H9 (cell line): ENCODE measurements around the gene MUC2. TPM values are rescaled to one million over a fixed set of nuclear protein-coding genes. Genes with fewer than 3 reads are reported as not detected.

Source experiments
- DNase-seq: peaks from one replicate; pipeline ENCODE4 v3.0.0-alpha.2; 2017
- H2AFZ ChIP-seq: one replicate; pipeline ENCODE4 v1.6.1; 2013; ENCODE audit warnings: mild to moderate bottlenecking, low read length, control low read depth, moderate library complexity
- H2AK5ac ChIP-seq: 2 replicates; pipeline ENCODE4 v1.6.1; 2013; ENCODE audit warnings: low read length, control low read depth, mixed read lengths; ENCODE audit not compliant: insufficient read length
- H2BK120ac ChIP-seq: one replicate; pipeline ENCODE4 v1.6.1; 2013; ENCODE audit warnings: low read depth, mild to moderate bottlenecking, low read length, control low read depth, inconsistent platforms; ENCODE audit not compliant: poor library complexity, severe bottlenecking
- H2BK12ac ChIP-seq: 2 replicates; pipeline ENCODE4 v1.6.1; 2013; ENCODE audit warnings: low read length, control low read depth, mixed read lengths, low read depth; ENCODE audit not compliant: insufficient read length
- H2BK15ac ChIP-seq: 2 replicates; pipeline ENCODE4 v1.6.1; 2013; ENCODE audit warnings: low read depth, low read length, control low read depth
- H2BK20ac ChIP-seq: one replicate; pipeline ENCODE4 v1.6.1; 2013; ENCODE audit warnings: low read depth, mild to moderate bottlenecking, low read length, control low read depth, inconsistent platforms; ENCODE audit not compliant: poor library complexity, severe bottlenecking
- H2BK5ac ChIP-seq: 2 replicates; pipeline ENCODE4 v1.6.1; 2013; ENCODE audit warnings: low read length, control low read depth, mixed read lengths; ENCODE audit not compliant: insufficient read length
- H3K14ac ChIP-seq: 2 replicates; pipeline ENCODE4 v1.6.1; 2013; ENCODE audit warnings: low read length, control low read depth; ENCODE audit not compliant: insufficient read depth
- H3K18ac ChIP-seq: 2 replicates; pipeline ENCODE4 v1.6.1; 2013; ENCODE audit warnings: low read depth, mild to moderate bottlenecking, mixed read lengths, low read length, control low read depth; ENCODE audit not compliant: insufficient read length
- H3K23ac ChIP-seq: 2 replicates; pipeline ENCODE4 v1.6.1; 2013; ENCODE audit warnings: low read length, control low read depth, mixed read lengths, low read depth; ENCODE audit not compliant: insufficient read length
- H3K23me2 ChIP-seq: 2 replicates; pipeline ENCODE4 v1.6.1; 2013; ENCODE audit warnings: low read depth, mild to moderate bottlenecking, mixed read lengths, low read length, control low read depth; ENCODE audit not compliant: insufficient read length, poor library complexity, severe bottlenecking
- H3K27ac ChIP-seq: 2 replicates; pipeline ENCODE4 v1.5.1; 2013; ENCODE audit warnings: low read length, control low read depth, mixed read lengths, low read depth; ENCODE audit not compliant: insufficient read length
- H3K27me3 ChIP-seq: 2 replicates; pipeline ENCODE4 v1.6.1; 2013; ENCODE audit warnings: low read length, control low read depth, inconsistent platforms; ENCODE audit not compliant: insufficient read depth
- H3K4ac ChIP-seq: 2 replicates; pipeline ENCODE4 v1.6.1; 2013; ENCODE audit warnings: low read depth, mild to moderate bottlenecking, control low read depth, inconsistent platforms, low read length, moderate library complexity
- H3K4me1 ChIP-seq: 2 replicates; pipeline ENCODE4 v1.6.1; 2013; ENCODE audit warnings: low read length, control low read depth, inconsistent platforms; ENCODE audit not compliant: insufficient read depth
- H3K4me2 ChIP-seq: 2 replicates; pipeline ENCODE4 v1.6.1; 2013; ENCODE audit warnings: low read length, control low read depth, mixed read lengths; ENCODE audit not compliant: insufficient read length, insufficient read depth
- H3K56ac ChIP-seq: 2 replicates; pipeline ENCODE4 v1.6.1; 2013; ENCODE audit warnings: low read depth, mild to moderate bottlenecking, mixed read lengths, low read length, control low read depth; ENCODE audit not compliant: insufficient read length
- H3K79me1 ChIP-seq: 2 replicates; pipeline ENCODE4 v1.6.1; 2013; ENCODE audit warnings: low read depth, mild to moderate bottlenecking, moderate library complexity, low read length, control low read depth, inconsistent platforms; ENCODE audit not compliant: insufficient read depth, poor library complexity, severe bottlenecking
- H3K79me2 ChIP-seq: 2 replicates; pipeline ENCODE4 v1.6.1; 2013; ENCODE audit warnings: low read length, control low read depth, inconsistent platforms; ENCODE audit not compliant: insufficient read depth
- H3K9ac ChIP-seq: 2 replicates; pipeline ENCODE4 v1.6.1; 2013; ENCODE audit warnings: low read length, control low read depth, mixed read lengths; ENCODE audit not compliant: insufficient read length; ENCODE audit errors: extremely low read depth
- H3K9me3 ChIP-seq: one replicate; pipeline ENCODE4 v1.6.1; 2013; ENCODE audit warnings: low read depth, low read length, inconsistent platforms; ENCODE audit not compliant: control insufficient read depth
- H3T11ph ChIP-seq: one replicate; pipeline ENCODE4 v1.6.1; 2013; ENCODE audit warnings: mild to moderate bottlenecking, low read length, control low read depth, inconsistent platforms
- H4K20me1 ChIP-seq: one replicate; pipeline ENCODE4 v1.6.1; 2013; ENCODE audit not compliant: control insufficient read depth, insufficient read length, insufficient read depth
- H4K5ac ChIP-seq: 2 replicates; pipeline ENCODE4 v1.6.1; 2013; ENCODE audit warnings: low read depth, mild to moderate bottlenecking, mixed read lengths, low read length, control low read depth; ENCODE audit not compliant: insufficient read length
- H4K8ac ChIP-seq: replicated peaks from 2 replicates; pipeline ENCODE4 v1.6.1; 2013; ENCODE audit warnings: low read length, control low read depth, mixed read lengths, low read depth; ENCODE audit not compliant: insufficient read length
- H4K91ac ChIP-seq: 2 replicates; pipeline ENCODE4 v1.6.1; 2013; ENCODE audit warnings: low read depth, mild to moderate bottlenecking, moderate library complexity, mixed read lengths, low read length, control low read depth; ENCODE audit not compliant: insufficient read length
- H3K27ac Mint-ChIP-seq, 3 experiments: 2 replicates in 2 of 3; 3 replicates in 1 of 3; pipeline ENCODE4 v1.8.0; 2020 to 2021; ENCODE audit warnings: mixed read lengths in 3 of 3, mild to moderate bottlenecking in 1 of 3, moderate library complexity in 1 of 3
- H3K27me3 Mint-ChIP-seq: 2 replicates; pipeline ENCODE4 v1.8.0; 2021; ENCODE audit warnings: low read depth, mild to moderate bottlenecking, moderate library complexity, mixed read lengths
- H3K36me3 Mint-ChIP-seq, 3 experiments: 2 replicates in 2 of 3; 3 replicates in 1 of 3; pipeline ENCODE4 v1.8.0; 2020 to 2021; ENCODE audit warnings: low read depth in 3 of 3, mixed read lengths in 3 of 3; ENCODE audit not compliant: insufficient read depth in 1 of 3
- H3K4me1 Mint-ChIP-seq, 2 experiments: 2 replicates each; pipeline ENCODE4 v1.8.0; 2020; ENCODE audit warnings: mixed read lengths in 2 of 2
- H3K4me3 Mint-ChIP-seq, 2 experiments: 2 replicates in 1 of 2; 3 replicates in 1 of 2; pipeline ENCODE4 v1.8.0; 2020 to 2021; ENCODE audit warnings: mild to moderate bottlenecking in 2 of 2, mixed read lengths in 2 of 2, moderate library complexity in 1 of 2
- H3K9me3 Mint-ChIP-seq, 2 experiments: 2 replicates in 1 of 2; 3 replicates in 1 of 2; pipeline ENCODE4 v1.8.0; 2020; ENCODE audit warnings: mild to moderate bottlenecking in 2 of 2, mixed read lengths in 2 of 2, moderate library complexity in 1 of 2
- WGBS: extraction: QIAGEN DNeasy Blood & Tissue Kit; methylation state at CpG from one replicate; pipeline ENCODE4 v1.1.7; 2013; ENCODE audit warnings: missing lambda C conversion rate, low lambda C conversion rate, mixed read lengths; ENCODE audit not compliant: insufficient read length; ENCODE audit errors: extremely low coverage; 5-methylcytosine and 5-hydroxymethylcytosine counted together
- total RNA-seq: library from RNA; stranded (reverse); gene quantifications from 2 replicates; pipeline ENCODE4 v1.2.1, GENCODE V29; 2021
- TF ChIP-seq, protein P1 (sequence below): fragments of 200-600 bp; sonication (generic); conservative IDR thresholded peaks from 3 replicates; pipeline ENCODE4 v1.8.0; 2021; ENCODE audit warnings: antibody characterized with exemption, mild to moderate bottlenecking

Gene MUC2
- total RNA-seq, 1 experiment from 2014 or later, result not detected

DNA sequence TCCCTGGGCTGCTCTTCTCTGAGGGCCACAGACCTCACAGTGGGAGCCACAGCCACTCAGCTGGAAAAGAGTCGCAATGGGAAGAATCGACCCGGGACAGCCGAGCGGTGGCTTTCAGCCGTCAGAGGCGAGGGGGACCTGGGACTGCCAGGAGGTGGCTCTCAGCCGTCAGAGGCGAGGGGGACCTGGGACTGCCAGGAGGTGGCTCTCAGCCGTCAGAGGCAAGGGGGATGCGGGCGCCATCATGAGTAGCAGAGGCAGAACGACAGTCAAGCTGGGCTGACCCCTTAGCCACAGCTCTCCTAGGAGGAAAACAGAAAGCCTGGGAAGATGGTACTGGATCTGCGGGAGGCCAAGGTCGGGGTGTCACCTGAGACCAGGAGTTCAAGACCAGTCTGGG lies 14.9 kb upstream of the MUC2 start:
- Histone ChIP-seq H3K23ac (no peak overlapping the region), H3K4me2 (no peak overlapping the region), H3K9ac (no peak overlapping the region), H3K18ac (no peak overlapping the region), H2AFZ (no peak overlapping the region), H2BK5ac (no peak overlapping the region), H3K23me2 (no peaks in the 10 kb centered on the region), H3K79me2 (no peaks in the 10 kb centered on the region), H3T11ph (no peak overlapping the region), H3K79me1 (no peaks in the 10 kb centered on the region), H3K14ac (no peak overlapping the region), H3K56ac (no peak overlapping the region), H2BK20ac (no peak overlapping the region), H4K91ac (no peak overlapping the region), H2AK5ac (no peak overlapping the region), H3K27ac (no peak overlapping the region), H3K9me3 (no peaks in the 10 kb centered on the region), H3K4ac (no peak overlapping the region), H2BK120ac (no peak overlapping the region), H4K20me1 (no peaks in the 10 kb centered on the region), H2BK15ac (no peak overlapping the region), H3K4me1 (no peaks in the 10 kb centered on the region), H2BK12ac (no peak overlapping the region), H4K5ac (no peak overlapping the region), H3K27me3 (no peaks in the 10 kb centered on the region), H4K8ac (no peak overlapping the region)
- peaks cover 10 to 19% of the 10 kb centered on the region in 2 experiments for H3K9me3 Mint-ChIP-seq
- DNase-seq, result peak; percentile 51
- no peak overlapping the region for H3K27ac Mint-ChIP-seq
- H3K4me1 Mint-ChIP-seq, result peaks cover 12 to 16% of the 10 kb centered on the region in 2 experiments
- TF ChIP-seq, protein P1, sequence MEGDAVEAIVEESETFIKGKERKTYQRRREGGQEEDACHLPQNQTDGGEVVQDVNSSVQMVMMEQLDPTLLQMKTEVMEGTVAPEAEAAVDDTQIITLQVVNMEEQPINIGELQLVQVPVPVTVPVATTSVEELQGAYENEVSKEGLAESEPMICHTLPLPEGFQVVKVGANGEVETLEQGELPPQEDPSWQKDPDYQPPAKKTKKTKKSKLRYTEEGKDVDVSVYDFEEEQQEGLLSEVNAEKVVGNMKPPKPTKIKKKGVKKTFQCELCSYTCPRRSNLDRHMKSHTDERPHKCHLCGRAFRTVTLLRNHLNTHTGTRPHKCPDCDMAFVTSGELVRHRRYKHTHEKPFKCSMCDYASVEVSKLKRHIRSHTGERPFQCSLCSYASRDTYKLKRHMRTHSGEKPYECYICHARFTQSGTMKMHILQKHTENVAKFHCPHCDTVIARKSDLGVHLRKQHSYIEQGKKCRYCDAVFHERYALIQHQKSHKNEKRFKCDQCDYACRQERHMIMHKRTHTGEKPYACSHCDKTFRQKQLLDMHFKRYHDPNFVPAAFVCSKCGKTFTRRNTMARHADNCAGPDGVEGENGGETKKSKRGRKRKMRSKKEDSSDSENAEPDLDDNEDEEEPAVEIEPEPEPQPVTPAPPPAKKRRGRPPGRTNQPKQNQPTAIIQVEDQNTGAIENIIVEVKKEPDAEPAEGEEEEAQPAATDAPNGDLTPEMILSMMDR, result peak; percentile 29; the same call in 1 of the 3 replicates
- no peak overlapping the region for H3K4me3 Mint-ChIP-seq
- no peaks in the 10 kb centered on the region; a peak in 1 of 7 replicates for H3K36me3 Mint-ChIP-seq
- WGBS, result no CpG with 5 or more reads among the region's 15 CpGs
- peaks cover 28% of the 10 kb centered on the region for H3K27me3 Mint-ChIP-seq
